ENCODE data around the gene C10orf88.

- TF ChIP-seq CTCF (IDR thresholded peaks at IDR 0.05; ENCODE audit: poor library complexity), result no peak
- no peak for TF ChIP-seq EZH2 (IDR thresholded peaks at IDR 0.05; ENCODE audit: borderline replicate concordance)
These were observed 23.9 kb downstream of the C10orf88 start for GRCh38 chr10:122930140-122930539.
